ENCODE data around the gene LCAT. TPM values are rescaled to one million over a fixed set of nuclear protein-coding genes. Genes with fewer than 3 reads are reported as not detected.

Gene LCAT
- total RNA-seq, 1 donor from 2014 or later = 20.3 TPM

- H3K27ac Mint-ChIP-seq = peak overlapping the region; percentile 7
- H3K4me3 Mint-ChIP-seq = peak overlapping the region; percentile 99
- DNase-seq (ENCODE audit: low spot score) = no peak
- no peaks in the 10 kb centered on the region for H3K9me3 Mint-ChIP-seq
- H3K36me3 Mint-ChIP-seq (ENCODE audit: low read depth) = peaks cover 13% of the 10 kb centered on the region
- intact Hi-C loops (cut with micrococcal nuclease) = no loop called here
- peaks cover 47% of the 10 kb centered on the region for H3K4me1 Mint-ChIP-seq (ENCODE audit: low read depth)
- no peaks in the 10 kb centered on the region for H3K27me3 Mint-ChIP-seq (ENCODE audit: insufficient read depth)
Observed at GRCh38 chr16:67965668-67966548, 22.0 kb upstream of the LCAT start.

- H3K9me3 Mint-ChIP-seq = no peaks in the 10 kb centered on the region
- intact Hi-C loops (cut with micrococcal nuclease) = no loop called here
- no peak overlapping the region for H3K4me3 Mint-ChIP-seq
- H3K36me3 Mint-ChIP-seq (ENCODE audit: low read depth) = peaks cover 15% of the 10 kb centered on the region
- H3K27me3 Mint-ChIP-seq (ENCODE audit: insufficient read depth) = no peaks in the 10 kb centered on the region
- peak overlapping the region; percentile 74 for H3K27ac Mint-ChIP-seq
- DNase-seq (ENCODE audit: low spot score) = no peak
- H3K4me1 Mint-ChIP-seq (ENCODE audit: low read depth) = peaks cover 44% of the 10 kb centered on the region
Observed at GRCh38 chr16:67964477-67965131, 20.7 kb upstream of the LCAT start.

GRCh38 chr16:67963662-67964321 lies 19.9 kb upstream of the LCAT start:
- no peak for DNase-seq (ENCODE audit: low spot score)
- intact Hi-C loops (cut with micrococcal nuclease) = no loop called here
- no peaks in the 10 kb centered on the region for H3K27me3 Mint-ChIP-seq (ENCODE audit: insufficient read depth)
- H3K27ac Mint-ChIP-seq = no peak overlapping the region
- no peaks in the 10 kb centered on the region for H3K9me3 Mint-ChIP-seq
- no peak overlapping the region for H3K4me3 Mint-ChIP-seq
- H3K4me1 Mint-ChIP-seq (ENCODE audit: low read depth) = peaks cover 36% of the 10 kb centered on the region
- peaks cover 15% of the 10 kb centered on the region for H3K36me3 Mint-ChIP-seq (ENCODE audit: low read depth)

- no peak overlapping the region for H3K27ac Mint-ChIP-seq
- no peaks in the 10 kb centered on the region for H3K9me3 Mint-ChIP-seq
- H3K36me3 Mint-ChIP-seq (ENCODE audit: low read depth) = peaks cover 19% of the 10 kb centered on the region
- intact Hi-C loops (cut with micrococcal nuclease) = no loop called here
- no peaks in the 10 kb centered on the region for H3K27me3 Mint-ChIP-seq (ENCODE audit: insufficient read depth)
- DNase-seq (ENCODE audit: low spot score) = no peak
- peaks cover 36% of the 10 kb centered on the region for H3K4me1 Mint-ChIP-seq (ENCODE audit: low read depth)
- H3K4me3 Mint-ChIP-seq = no peak overlapping the region
Observed at GRCh38 chr16:67963292-67963661, 19.4 kb upstream of the LCAT start.

- H3K27me3 Mint-ChIP-seq (ENCODE audit: insufficient read depth) = no peaks in the 10 kb centered on the region
- H3K27ac Mint-ChIP-seq = no peak overlapping the region
- intact Hi-C loops (cut with micrococcal nuclease) = no loop called here
- peaks cover 28% of the 10 kb centered on the region for H3K4me1 Mint-ChIP-seq (ENCODE audit: low read depth)
- no peak overlapping the region for H3K4me3 Mint-ChIP-seq
- no peak for DNase-seq (ENCODE audit: low spot score)
- H3K9me3 Mint-ChIP-seq = no peaks in the 10 kb centered on the region
- peaks cover 18% of the 10 kb centered on the region for H3K36me3 Mint-ChIP-seq (ENCODE audit: low read depth)
Observed at GRCh38 chr16:67962135-67962534, 18.2 kb upstream of the LCAT start.

GRCh38 chr16:67961551-67961957 lies 17.6 kb upstream of the LCAT start:
- DNase-seq (ENCODE audit: low spot score) = no peak
- peaks cover 22% of the 10 kb centered on the region for H3K4me1 Mint-ChIP-seq (ENCODE audit: low read depth)
- peaks cover 18% of the 10 kb centered on the region for H3K36me3 Mint-ChIP-seq (ENCODE audit: low read depth)
- intact Hi-C loops (cut with micrococcal nuclease) = no loop called here
- H3K4me3 Mint-ChIP-seq = no peak overlapping the region
- H3K27ac Mint-ChIP-seq = no peak overlapping the region
- no peaks in the 10 kb centered on the region for H3K9me3 Mint-ChIP-seq
- no peaks in the 10 kb centered on the region for H3K27me3 Mint-ChIP-seq (ENCODE audit: insufficient read depth)

- no peak for DNase-seq (ENCODE audit: low spot score)
- intact Hi-C loops (cut with micrococcal nuclease) = no loop called here
- Mint-ChIP-seq H3K36me3 (ENCODE audit: low read depth) (peaks cover 18% of the 10 kb centered on the region), H3K27ac (no peak overlapping the region), H3K27me3 (ENCODE audit: insufficient read depth) (no peaks in the 10 kb centered on the region), H3K4me3 (no peak overlapping the region), H3K4me1 (ENCODE audit: low read depth) (peaks cover 7% of the 10 kb centered on the region), H3K9me3 (no peaks in the 10 kb centered on the region)
Observed at GRCh38 chr16:67959536-67960329, 15.8 kb upstream of the LCAT start.

GRCh38 chr16:67957622-67958021 lies 13.7 kb upstream of the LCAT start:
- H3K4me3 Mint-ChIP-seq = no peak overlapping the region
- no peak overlapping the region for H3K27ac Mint-ChIP-seq
- H3K9me3 Mint-ChIP-seq = no peaks in the 10 kb centered on the region
- DNase-seq (ENCODE audit: low spot score) = no peak
- peaks cover 14% of the 10 kb centered on the region for H3K36me3 Mint-ChIP-seq (ENCODE audit: low read depth)
- intact Hi-C loops (cut with micrococcal nuclease) = no loop called here
- no peaks in the 10 kb centered on the region for H3K27me3 Mint-ChIP-seq (ENCODE audit: insufficient read depth)
- H3K4me1 Mint-ChIP-seq (ENCODE audit: low read depth) = peaks cover 2% of the 10 kb centered on the region

- Mint-ChIP-seq H3K4me3 (no peak overlapping the region), H3K27me3 (ENCODE audit: insufficient read depth) (no peaks in the 10 kb centered on the region), H3K27ac (no peak overlapping the region), H3K4me1 (ENCODE audit: low read depth) (no peaks in the 10 kb centered on the region), H3K36me3 (ENCODE audit: low read depth) (peaks cover 8% of the 10 kb centered on the region), H3K9me3 (no peaks in the 10 kb centered on the region)
- intact Hi-C loops (cut with micrococcal nuclease) = no loop called here
- DNase-seq (ENCODE audit: low spot score) = no peak
Observed at GRCh38 chr16:67954421-67955196, 10.7 kb upstream of the LCAT start.

GRCh38 chr16:67953641-67954375 lies 9.9 kb upstream of the LCAT start:
- no peak overlapping the region for H3K27ac Mint-ChIP-seq
- H3K36me3 Mint-ChIP-seq (ENCODE audit: low read depth) = peaks cover 8% of the 10 kb centered on the region
- intact Hi-C loops (cut with micrococcal nuclease) = no loop called here
- no peaks in the 10 kb centered on the region for H3K27me3 Mint-ChIP-seq (ENCODE audit: insufficient read depth)
- H3K4me1 Mint-ChIP-seq (ENCODE audit: low read depth) = no peaks in the 10 kb centered on the region
- H3K4me3 Mint-ChIP-seq = no peak overlapping the region
- DNase-seq (ENCODE audit: low spot score) = no peak
- H3K9me3 Mint-ChIP-seq = no peaks in the 10 kb centered on the region

- intact Hi-C loops (cut with micrococcal nuclease) = no loop called here
- DNase-seq (ENCODE audit: low spot score) = no peak
- H3K27ac Mint-ChIP-seq = no peak overlapping the region
- no peaks in the 10 kb centered on the region for H3K9me3 Mint-ChIP-seq
- H3K4me3 Mint-ChIP-seq = no peak overlapping the region
- H3K4me1 Mint-ChIP-seq (ENCODE audit: low read depth) = no peaks in the 10 kb centered on the region
- no peaks in the 10 kb centered on the region for H3K27me3 Mint-ChIP-seq (ENCODE audit: insufficient read depth)
- peaks cover 8% of the 10 kb centered on the region for H3K36me3 Mint-ChIP-seq (ENCODE audit: low read depth)
Observed at GRCh38 chr16:67951485-67951884, 7.6 kb upstream of the LCAT start.

All from activated T-helper 1 cell treated with anti-CD3 and anti-CD28 coated beads, Interleukin-12 subunit alpha, Interleukin-12 subunit beta, Interleukin-2, Interleukin-4 antibody, amounts not matched to agents 30 ng/mL and 10 ng/mL and 1 ng/mL, durations not matched to agents 14 hours and 24 hours and 36 hours (primary cell).